Fibroblast of lung (primary cell): Measurements from ENCODE around the gene IGF2BP2. TPM values are rescaled to one million over a fixed set of nuclear protein-coding genes. Genes with fewer than 3 reads are reported as not detected.
"Not testable (repeated sequence)": the region's sequence is repeated elsewhere in the genome, so short reads cannot be mapped to it uniquely, and the experiment has no call there.

Experiments
- DNase-seq, 2 donors: peaks; one replicate each; pipeline versions ENCODE4 v3.0.0 to v3.0.0-alpha.2; 2010; ENCODE audit warnings: low read depth in 2 of 2
- H2AFZ ChIP-seq: 2 replicates; pipeline ENCODE4 v1.5.1; 2012; ENCODE audit warnings: low read length, control low read depth, inconsistent platforms
- H3K27ac ChIP-seq: 2 replicates; pipeline ENCODE4 v1.5.1; 2011; ENCODE audit warnings: low read length, control low read depth; ENCODE audit not compliant: insufficient read depth
- H3K27me3 ChIP-seq: 2 replicates; pipeline ENCODE4 v1.5.1; 2011; ENCODE audit warnings: mild to moderate bottlenecking, low read length; ENCODE audit not compliant: control insufficient read depth, insufficient read depth
- H3K36me3 ChIP-seq: 2 replicates; pipeline ENCODE4 v1.5.1; 2011; ENCODE audit warnings: low read length; ENCODE audit not compliant: control insufficient read depth, insufficient read depth
- H3K4me1 ChIP-seq: 2 replicates; pipeline ENCODE4 v1.5.1; 2011; ENCODE audit warnings: low read length; ENCODE audit not compliant: control insufficient read depth, insufficient read depth; ENCODE audit errors: extremely low read depth
- H3K4me2 ChIP-seq: 2 replicates; pipeline ENCODE4 v1.5.1; 2011; ENCODE audit warnings: low read length, control low read depth; ENCODE audit not compliant: insufficient read depth; ENCODE audit errors: extremely low read depth
- H3K4me3 ChIP-seq, 4 experiments: fragments of 200-600 bp in 1 of 4; sonication (generic) in 1 of 4; replicated peaks in 1 of 4; 2 replicates each; pipeline ENCODE4 v1.5.1; 2011 to 2016; ENCODE audit warnings: low read length in 4 of 4, low read depth in 3 of 4, mild to moderate bottlenecking in 3 of 4, control low read depth in 2 of 4, inconsistent platforms in 1 of 4, mixed read lengths in 1 of 4; ENCODE audit not compliant: insufficient read depth in 1 of 4; ENCODE audit errors: control extremely low read depth in 1 of 4
- H3K79me2 ChIP-seq: 2 replicates; pipeline ENCODE4 v1.5.1; 2012; ENCODE audit warnings: mild to moderate bottlenecking, low read length, inconsistent platforms; ENCODE audit not compliant: control insufficient read depth, insufficient read depth
- H3K9ac ChIP-seq: 2 replicates; pipeline ENCODE4 v1.5.1; 2011; ENCODE audit warnings: mild to moderate bottlenecking, low read length, control low read depth; ENCODE audit not compliant: insufficient read depth
- H3K9me3 ChIP-seq: 2 replicates; pipeline ENCODE4 v1.5.1; 2012; ENCODE audit warnings: low read depth, low read length; ENCODE audit not compliant: control insufficient read depth, insufficient read depth
- H4K20me1 ChIP-seq: 2 replicates; pipeline ENCODE4 v1.5.1; 2011; ENCODE audit warnings: low read length; ENCODE audit not compliant: control insufficient read depth, insufficient read depth; ENCODE audit errors: extremely low read depth
- CTCF ChIP-seq, 2 donors: IDR thresholded peaks in 1 of 2; conservative IDR thresholded peaks in 1 of 2; 1 replicate in 1 of 2; 2 replicates in 1 of 2; pipeline ENCODE4 v1.5.1; 2011 to 2012; ENCODE audit warnings: low read length in 2 of 2, control low read depth in 1 of 2, inconsistent platforms in 1 of 2, low read depth in 1 of 2, mild to moderate bottlenecking in 1 of 2
- EZH2 ChIP-seq: IDR thresholded peaks from 2 replicates; pipeline ENCODE4 v1.5.1; 2012; ENCODE audit warnings: low read length, control low read depth, mild to moderate bottlenecking; ENCODE audit errors: missing control alignments
- polyA plus RNA-seq, 2 donors: library from polyadenylated mRNA; depleted of rRNA in 1 of 2; stranded (reverse) in 1 of 2; unstranded in 1 of 2; fragments of >200 nt; gene quantifications; 2 replicates each; pipeline ENCODE4 v1.2.1, GENCODE V29; 2011 to 2012; ENCODE audit warnings: missing spikeins in 1 of 2
- total RNA-seq: library from RNA; depleted of rRNA; stranded (reverse); fragments of >200 nt; gene quantifications from 2 replicates; pipeline ENCODE4 v1.2.1, GENCODE V29; 2014

The IGF2BP2 gene
- total and polyA plus RNA-seq, 2 donors (not counting 1 experiment from before 2014, with no cell fraction given): 5.5 to 46.1 TPM

- Histone ChIP-seq H3K27ac (no peak overlapping the region), H3K4me3 (no peak overlapping the region), H3K79me2 (no peaks in the 10 kb centered on the region), H3K4me2 (no peak overlapping the region), H3K9ac (no peak overlapping the region), H3K27me3 (no peaks in the 10 kb centered on the region), H3K4me1 (no peaks in the 10 kb centered on the region), H3K9me3 (no peaks in the 10 kb centered on the region), H4K20me1 (no peaks in the 10 kb centered on the region), H2AFZ (no peak overlapping the region), H3K36me3 (no peaks in the 10 kb centered on the region)
- no peak for TF ChIP-seq CTCF (conservative IDR thresholded peaks at IDR 0.05 in 1 of 2, IDR thresholded peaks at IDR 0.05 in 1 of 2; ENCODE audit: low read depth in 1 of 2, low read length in 2 of 2)
- TF ChIP-seq EZH2: no peak
- no peak for DNase-seq
These were observed 33.8 kb upstream of the IGF2BP2 start for GRCh38 chr3:185858502-185859225.

GRCh38 chr3:185857208-185857607, 32.4 kb upstream of the IGF2BP2 start:
- Histone ChIP-seq H3K79me2 (no peaks in the 10 kb centered on the region), H3K36me3 (no peaks in the 10 kb centered on the region), H2AFZ (no peak overlapping the region), H4K20me1 (no peaks in the 10 kb centered on the region), H3K9me3 (no peaks in the 10 kb centered on the region), H3K4me1 (no peaks in the 10 kb centered on the region), H3K4me2 (no peak overlapping the region), H3K27ac (no peak overlapping the region), H3K27me3 (no peaks in the 10 kb centered on the region), H3K4me3 (no peak overlapping the region), H3K9ac (no peak overlapping the region)
- TF ChIP-seq CTCF (conservative IDR thresholded peaks at IDR 0.05 in 1 of 2, IDR thresholded peaks at IDR 0.05 in 1 of 2; ENCODE audit: low read depth in 1 of 2, low read length in 2 of 2) (no peak), EZH2 (no peak)
- DNase-seq: no peak

- Histone ChIP-seq H3K9ac (no peak overlapping the region), H3K36me3 (no peaks in the 10 kb centered on the region), H2AFZ (no peak overlapping the region), H3K4me1 (no peaks in the 10 kb centered on the region), H3K79me2 (no peaks in the 10 kb centered on the region), H3K9me3 (no peaks in the 10 kb centered on the region), H3K4me3 (no peak overlapping the region), H3K27me3 (no peaks in the 10 kb centered on the region), H4K20me1 (no peaks in the 10 kb centered on the region), H3K27ac (no peak overlapping the region), H3K4me2 (no peak overlapping the region)
- no peak for TF ChIP-seq EZH2
- TF ChIP-seq CTCF (conservative IDR thresholded peaks at IDR 0.05 in 1 of 2, IDR thresholded peaks at IDR 0.05 in 1 of 2; ENCODE audit: low read depth in 1 of 2, low read length in 2 of 2): no peak
- no peak for DNase-seq
These were observed 31.8 kb upstream of the IGF2BP2 start for GRCh38 chr3:185856652-185857051.

- H3K79me2 ChIP-seq, H3K9me3 ChIP-seq, H4K20me1 ChIP-seq, H3K36me3 ChIP-seq, H3K4me1 ChIP-seq, H3K27ac ChIP-seq, H2AFZ ChIP-seq, H3K4me2 ChIP-seq, H3K4me3 ChIP-seq, DNase-seq, H3K9ac ChIP-seq, H3K27me3 ChIP-seq: not testable (repeated sequence)
These were observed 28.9 kb upstream of the IGF2BP2 start for GRCh38 chr3:185853771-185854170.
